Stimulated activated naive B cell treated with anti-CD40 and anti-IgM and Interleukin-4, amounts not matched to agents 10 μg/mL and 1 μg/mL and 100 μg/mL, for 72 hours (primary cell): ENCODE measurements around the gene CASP12.

Experiments used
- ATAC-seq, 2 donors: fragments of 150-1000 bp; cut with Tn5 transposase; replicated peaks; 2 replicates each; pipeline ENCODE4 v1.10.0; 2021; ENCODE audit warnings: moderate library complexity in 1 of 2
- DNase-seq: peaks from one replicate; pipeline ENCODE4 v3.0.0; 2021
- H3K27ac Mint-ChIP-seq: one replicate; pipeline ENCODE4 v1.8.0; 2022; ENCODE audit warnings: mild to moderate bottlenecking, mixed read lengths
- H3K27me3 Mint-ChIP-seq, 2 donors: one replicate each; pipeline ENCODE4 v1.8.0; 2022; ENCODE audit warnings: mixed read lengths in 2 of 2
- H3K36me3 Mint-ChIP-seq, 2 donors: one replicate each; pipeline ENCODE4 v1.8.0; 2022; ENCODE audit warnings: mixed read lengths in 2 of 2, mild to moderate bottlenecking in 1 of 2
- H3K4me1 Mint-ChIP-seq, 2 donors: one replicate each; pipeline ENCODE4 v1.8.0; 2022; ENCODE audit warnings: mixed read lengths in 2 of 2, mild to moderate bottlenecking in 1 of 2
- H3K4me3 Mint-ChIP-seq, 2 donors: one replicate each; pipeline ENCODE4 v1.8.0; 2022; ENCODE audit warnings: mild to moderate bottlenecking in 2 of 2, mixed read lengths in 2 of 2, moderate library complexity in 1 of 2
- H3K9me3 Mint-ChIP-seq, 2 donors: one replicate each; pipeline ENCODE4 v1.8.0; 2022; ENCODE audit warnings: mixed read lengths in 2 of 2, mild to moderate bottlenecking in 1 of 2

Gene CASP12

DNA sequence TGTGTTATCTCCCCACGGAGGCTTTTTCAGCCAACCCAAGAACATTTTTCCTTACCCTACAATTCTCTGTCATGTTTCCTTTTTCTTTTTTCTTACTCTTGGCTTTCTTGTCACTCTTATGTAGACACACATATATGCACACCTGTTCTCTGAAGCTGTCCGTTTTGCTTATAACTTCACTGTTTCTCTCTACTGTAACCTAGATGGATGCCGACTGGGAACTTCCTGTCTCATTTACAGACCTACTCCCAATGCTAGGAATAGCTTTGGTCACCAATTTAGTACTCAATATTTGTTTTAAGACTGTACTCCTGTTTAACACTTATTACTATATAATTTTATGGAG lies 9.9 kb upstream of the CASP12 start:
- Mint-ChIP-seq H3K9me3 (peaks cover 0 to 2% of the 10 kb centered on the region in 2 donors), H3K27me3 (no peaks in the 10 kb centered on the region), H3K36me3 (peaks cover 3 to 5% of the 10 kb centered on the region in 2 donors), H3K4me3 (no peak overlapping the region), H3K27ac (peak overlapping the region; percentile 43), H3K4me1 (peaks cover 8 to 15% of the 10 kb centered on the region in 2 donors)
- DNase-seq (no peak), ATAC-seq (peak; percentile 14 to 27)

DNA sequence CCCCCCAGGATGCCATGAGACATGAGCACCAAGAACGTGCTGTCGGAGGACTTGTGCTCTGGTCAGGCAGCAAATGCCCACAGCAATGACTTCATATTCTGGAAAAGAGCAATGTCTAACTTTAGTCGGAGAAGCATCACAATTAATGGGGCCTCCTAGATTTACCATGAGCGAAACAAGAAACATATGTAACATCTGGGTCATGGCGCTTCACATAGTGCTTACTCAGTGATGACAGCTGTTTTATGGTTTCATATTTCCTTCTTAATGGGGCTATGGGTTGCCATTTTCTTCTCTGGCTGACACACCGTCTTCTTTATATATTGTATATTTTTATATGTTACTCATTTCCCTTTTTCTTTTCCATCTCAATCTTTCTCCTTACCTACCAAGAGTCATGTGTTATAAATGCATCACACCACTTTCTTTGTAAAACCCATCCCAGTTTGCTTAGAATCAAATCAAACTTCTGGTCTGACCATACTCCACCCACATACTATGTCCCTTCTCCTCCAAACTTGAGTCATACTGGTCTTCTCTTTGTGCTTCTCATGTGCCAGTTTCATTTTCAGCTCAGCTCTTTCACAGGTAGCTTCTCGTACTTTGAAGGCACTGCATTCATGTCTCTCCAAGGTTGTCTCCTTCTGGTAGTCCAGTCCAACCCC lies 9.4 kb upstream of the CASP12 start:
- DNase-seq (no peak), ATAC-seq (peak; percentile 65 to 88)
- peaks cover 0 to 2% of the 10 kb centered on the region in 2 donors for H3K9me3 Mint-ChIP-seq
- no peaks in the 10 kb centered on the region for H3K27me3 Mint-ChIP-seq
- H3K4me1 Mint-ChIP-seq = peaks cover 8 to 13% of the 10 kb centered on the region in 2 donors
- no peak overlapping the region for H3K27ac Mint-ChIP-seq
- peaks cover 3 to 6% of the 10 kb centered on the region in 2 donors for H3K36me3 Mint-ChIP-seq
- H3K4me3 Mint-ChIP-seq = no peak overlapping the region

- Mint-ChIP-seq H3K9me3 (peaks cover 0 to 5% of the 10 kb centered on the region in 2 donors), H3K36me3 (peaks cover 6 to 7% of the 10 kb centered on the region in 2 donors), H3K4me3 (no peak overlapping the region), H3K27ac (no peak overlapping the region), H3K4me1 (peaks cover 15 to 19% of the 10 kb centered on the region in 2 donors), H3K27me3 (no peaks in the 10 kb centered on the region)
- no peak for ATAC-seq
- DNase-seq = no peak
Measured at GRCh38 chr11:104905271-104905670, 7.0 kb upstream of the CASP12 start.

DNA sequence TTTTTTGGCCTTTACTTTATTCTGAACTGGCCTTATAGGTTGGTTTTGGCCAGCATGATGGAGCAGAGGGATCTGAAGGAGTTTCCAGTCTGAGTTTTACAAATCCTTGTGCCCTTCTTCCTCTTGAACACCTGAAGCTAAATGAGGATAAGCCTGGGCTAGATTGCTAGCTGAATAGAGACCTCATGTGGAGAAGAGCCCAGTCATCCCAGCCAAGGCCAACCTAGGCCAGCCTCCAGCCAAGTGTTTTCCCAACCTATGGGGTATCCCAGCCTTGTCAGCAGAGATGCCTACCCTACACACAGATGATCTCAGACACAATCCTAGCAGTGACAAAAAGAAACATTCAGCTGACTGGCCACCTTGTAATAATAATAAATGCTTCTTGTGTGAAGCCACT lies 966 bp upstream of the CASP12 start:
- H3K36me3 Mint-ChIP-seq = peaks cover 2 to 5% of the 10 kb centered on the region in 2 donors
- H3K27ac Mint-ChIP-seq = no peak overlapping the region
- H3K4me1 Mint-ChIP-seq = peaks cover 21 to 27% of the 10 kb centered on the region in 2 donors
- H3K4me3 Mint-ChIP-seq = no peak overlapping the region
- DNase-seq (no peak), ATAC-seq (no peak)
- peaks cover 0 to 3% of the 10 kb centered on the region in 2 donors for H3K9me3 Mint-ChIP-seq
- no peaks in the 10 kb centered on the region for H3K27me3 Mint-ChIP-seq

- H3K4me3 Mint-ChIP-seq = peak overlapping the region; percentile 39 to 61
- DNase-seq (no peak), ATAC-seq (no peak)
- no peak overlapping the region for H3K27ac Mint-ChIP-seq
- H3K36me3 Mint-ChIP-seq = peaks cover 2 to 5% of the 10 kb centered on the region in 2 donors
- H3K4me1 Mint-ChIP-seq = peaks cover 21 to 27% of the 10 kb centered on the region in 2 donors
- peaks cover 0 to 3% of the 10 kb centered on the region in 2 donors for H3K9me3 Mint-ChIP-seq
- no peaks in the 10 kb centered on the region for H3K27me3 Mint-ChIP-seq
Measured at GRCh38 chr11:104898685-104899013, 389 bp upstream of the CASP12 start.

DNA sequence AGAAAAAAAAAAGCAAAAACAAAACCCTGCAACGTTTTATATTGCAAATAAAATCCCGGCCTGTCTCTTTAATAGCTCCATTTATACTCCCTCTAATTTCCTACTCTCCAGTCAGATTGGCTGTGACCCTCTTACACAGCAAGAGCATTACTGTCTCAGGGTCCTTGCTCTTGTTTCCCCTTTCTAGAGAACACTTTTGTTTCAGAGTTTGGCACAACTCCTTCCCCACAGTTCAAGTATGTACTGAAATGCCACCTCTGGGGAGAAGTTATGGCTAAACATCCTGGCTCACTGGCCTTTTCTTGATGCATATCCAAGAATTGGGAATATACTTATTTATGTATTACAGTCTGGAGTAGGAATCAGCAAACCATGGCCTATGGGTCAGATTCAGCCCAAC lies 2.6 kb downstream of the CASP12 start:
- H3K27me3 Mint-ChIP-seq = no peaks in the 10 kb centered on the region
- no peak overlapping the region for H3K27ac Mint-ChIP-seq
- H3K4me3 Mint-ChIP-seq = no peak overlapping the region
- DNase-seq (no peak), ATAC-seq (no peak)
- peaks cover 13 to 23% of the 10 kb centered on the region in 2 donors for H3K4me1 Mint-ChIP-seq
- H3K9me3 Mint-ChIP-seq = no peaks in the 10 kb centered on the region
- no peaks in the 10 kb centered on the region for H3K36me3 Mint-ChIP-seq

DNA sequence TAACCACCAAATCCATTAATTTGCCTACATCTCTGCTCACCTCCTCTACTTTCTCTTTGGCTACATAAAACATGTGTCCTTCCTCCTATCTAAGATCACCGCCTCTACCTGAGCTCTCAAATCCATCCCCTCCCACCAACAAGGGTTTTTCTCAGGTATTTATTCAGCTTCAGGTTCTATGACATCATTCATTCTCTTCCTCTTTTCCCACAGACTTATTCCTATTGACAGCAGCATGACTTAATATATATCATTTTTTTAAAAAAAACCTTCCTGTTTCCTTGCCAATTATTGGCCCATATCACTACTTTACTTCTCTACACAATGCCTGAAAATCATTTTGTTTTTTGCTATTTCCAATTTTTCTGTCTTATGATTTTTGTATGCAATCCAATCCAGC lies 4.4 kb downstream of the CASP12 start:
- Mint-ChIP-seq H3K9me3 (no peaks in the 10 kb centered on the region), H3K27me3 (no peaks in the 10 kb centered on the region), H3K4me1 (peaks cover 12 to 18% of the 10 kb centered on the region in 2 donors), H3K4me3 (no peak overlapping the region), H3K27ac (no peak overlapping the region), H3K36me3 (no peaks in the 10 kb centered on the region)
- ATAC-seq (no peak), DNase-seq (no peak)

DNA sequence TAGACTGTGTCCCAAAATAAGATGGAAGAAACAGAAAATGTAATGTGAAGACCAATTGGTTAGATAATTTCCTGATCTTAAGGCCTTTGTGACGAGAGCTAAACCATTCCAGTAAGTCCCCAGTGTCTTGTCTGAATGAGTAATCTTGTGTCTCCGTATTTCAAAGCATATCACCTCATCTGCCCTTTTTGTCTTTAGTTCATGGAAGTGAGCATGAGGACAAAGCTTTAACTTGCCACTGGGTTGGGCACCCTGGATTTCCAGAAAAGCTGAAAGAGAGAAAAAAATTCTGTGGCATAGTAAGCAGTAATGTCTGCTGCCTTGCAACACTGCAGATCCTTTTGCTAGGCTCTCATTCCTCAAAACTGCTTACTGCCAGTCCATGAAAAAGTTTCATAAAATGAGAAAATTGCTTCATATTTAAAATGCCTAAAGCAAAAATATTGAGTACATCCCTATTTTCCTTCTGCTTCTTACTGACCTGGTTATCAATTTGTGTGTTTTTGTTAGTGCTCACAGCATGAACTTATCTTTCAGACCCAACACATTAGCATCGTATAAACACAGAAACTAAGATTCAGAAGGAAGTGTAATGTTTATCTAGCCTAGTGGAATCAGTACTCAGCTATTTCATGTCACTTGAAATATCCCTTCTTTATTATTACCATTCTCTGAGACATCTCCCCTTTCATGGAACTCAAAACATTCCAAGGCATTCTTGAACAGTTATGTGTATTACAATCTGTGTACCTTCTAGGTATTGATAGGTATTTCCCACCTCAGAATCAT lies 5.3 kb downstream of the CASP12 start:
- H3K4me1 Mint-ChIP-seq = peaks cover 8 to 9% of the 10 kb centered on the region in 2 donors
- no peaks in the 10 kb centered on the region for H3K9me3 Mint-ChIP-seq
- no peaks in the 10 kb centered on the region for H3K27me3 Mint-ChIP-seq
- H3K4me3 Mint-ChIP-seq = no peak overlapping the region
- ATAC-seq (no peak), DNase-seq (no peak)
- H3K36me3 Mint-ChIP-seq = no peaks in the 10 kb centered on the region
- H3K27ac Mint-ChIP-seq = no peak overlapping the region

GRCh38 chr11:104891135-104891534 lies 7.1 kb downstream of the CASP12 start:
- ATAC-seq (no peak), DNase-seq (no peak)
- H3K27me3 Mint-ChIP-seq = no peaks in the 10 kb centered on the region

GRCh38 chr11:104883342-104883741 lies 14.9 kb downstream of the CASP12 start:
- peaks cover 4 to 5% of the 10 kb centered on the region in 2 donors for H3K9me3 Mint-ChIP-seq
- H3K27me3 Mint-ChIP-seq = no peaks in the 10 kb centered on the region
- H3K36me3 Mint-ChIP-seq = peaks cover 0 to 2% of the 10 kb centered on the region in 2 donors
- DNase-seq = no peak
- no peak for ATAC-seq
- H3K27ac Mint-ChIP-seq = no peak overlapping the region
- H3K4me1 Mint-ChIP-seq = peaks cover 21 to 39% of the 10 kb centered on the region in 2 donors
- H3K4me3 Mint-ChIP-seq = no peak overlapping the region

More at GRCh38 chr11:104891135-104891534, 7.1 kb downstream of the CASP12 start:
- H3K9me3 Mint-ChIP-seq = no peaks in the 10 kb centered on the region
- H3K4me1 Mint-ChIP-seq = peaks cover 5 to 6% of the 10 kb centered on the region in 2 donors
- H3K27ac Mint-ChIP-seq = no peak overlapping the region
- H3K36me3 Mint-ChIP-seq = no peaks in the 10 kb centered on the region
- no peak overlapping the region for H3K4me3 Mint-ChIP-seq

DNA sequence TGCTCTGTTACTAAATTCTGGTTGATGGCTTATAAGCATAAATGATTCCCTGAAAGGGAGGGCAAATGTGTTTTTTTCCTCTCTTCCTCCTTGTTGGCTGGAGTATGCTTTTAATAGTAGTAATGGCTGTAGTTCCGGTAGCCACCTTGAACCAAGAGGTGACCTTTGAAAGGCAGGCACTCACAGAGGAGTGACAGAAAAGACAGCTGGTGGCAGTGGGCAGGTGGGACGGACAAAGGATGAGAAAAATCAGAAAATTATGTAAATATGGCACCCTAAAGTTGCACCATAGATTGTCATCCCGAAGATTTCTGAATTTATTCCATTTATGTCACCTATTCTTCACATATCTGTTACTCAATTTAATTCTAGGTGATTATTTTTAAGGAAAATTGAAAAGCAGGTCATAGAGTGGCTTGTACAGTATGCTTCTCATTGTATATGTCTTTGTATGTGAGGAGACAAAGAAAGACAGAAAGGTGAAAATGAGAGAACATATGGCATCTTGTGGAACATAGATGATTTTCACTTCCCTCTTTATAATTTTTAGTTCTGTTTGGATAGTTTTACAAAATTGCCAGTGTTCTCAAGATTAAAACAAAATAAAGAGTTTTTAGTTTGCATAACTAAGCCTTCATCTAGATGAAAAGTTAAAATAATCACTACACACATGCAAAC lies 17.0 kb downstream of the CASP12 start:
- peaks cover 32 to 56% of the 10 kb centered on the region in 2 donors for H3K4me1 Mint-ChIP-seq
- peaks cover 0 to 2% of the 10 kb centered on the region in 2 donors for H3K36me3 Mint-ChIP-seq
- peak overlapping the region; percentile 52 to 59 for H3K4me3 Mint-ChIP-seq
- ATAC-seq (peak; percentile 67 to 78), DNase-seq (no peak)
- H3K9me3 Mint-ChIP-seq = peaks cover 4 to 5% of the 10 kb centered on the region in 2 donors
- H3K27me3 Mint-ChIP-seq = no peaks in the 10 kb centered on the region
- peak overlapping the region; percentile 87 for H3K27ac Mint-ChIP-seq

DNA sequence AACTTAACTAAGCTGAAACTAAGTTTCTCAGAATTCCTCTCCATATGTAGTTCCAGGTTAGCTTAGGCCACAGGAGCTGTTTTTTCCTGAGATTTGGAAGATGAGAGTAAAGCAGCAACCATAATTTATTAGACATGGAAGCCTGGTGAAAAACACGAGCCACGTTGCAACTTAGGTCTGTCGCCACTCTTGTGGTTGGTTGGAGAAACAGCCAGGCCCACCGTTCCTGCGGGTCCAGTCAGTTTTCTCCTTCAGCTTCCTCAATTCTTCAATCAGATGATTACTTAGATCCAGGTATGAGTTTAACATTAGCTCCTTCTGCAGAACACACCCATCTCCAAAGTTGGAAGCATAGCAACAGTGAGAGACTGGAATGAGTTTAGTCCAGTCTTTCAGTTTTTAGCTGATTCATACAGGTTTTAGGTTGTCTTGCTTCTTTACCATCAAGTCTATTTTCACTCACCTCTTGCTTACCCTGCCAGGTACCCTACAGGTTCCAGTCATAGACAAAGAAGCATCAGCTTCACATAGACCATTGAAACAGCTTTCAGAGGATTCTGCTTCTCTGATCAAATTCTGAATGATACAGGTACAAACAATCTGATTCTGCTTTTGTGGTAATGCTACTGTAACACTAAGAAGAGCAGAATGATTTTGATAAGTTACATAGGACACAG lies 18.6 kb downstream of the CASP12 start:
- no peak overlapping the region for H3K4me3 Mint-ChIP-seq
- ATAC-seq (no peak), DNase-seq (no peak)
- peaks cover 33 to 58% of the 10 kb centered on the region in 2 donors for H3K4me1 Mint-ChIP-seq
- no peaks in the 10 kb centered on the region for H3K27me3 Mint-ChIP-seq
- peaks cover 0 to 2% of the 10 kb centered on the region in 2 donors for H3K36me3 Mint-ChIP-seq
- no peak overlapping the region for H3K27ac Mint-ChIP-seq
- H3K9me3 Mint-ChIP-seq = peaks cover 4 to 5% of the 10 kb centered on the region in 2 donors

DNA sequence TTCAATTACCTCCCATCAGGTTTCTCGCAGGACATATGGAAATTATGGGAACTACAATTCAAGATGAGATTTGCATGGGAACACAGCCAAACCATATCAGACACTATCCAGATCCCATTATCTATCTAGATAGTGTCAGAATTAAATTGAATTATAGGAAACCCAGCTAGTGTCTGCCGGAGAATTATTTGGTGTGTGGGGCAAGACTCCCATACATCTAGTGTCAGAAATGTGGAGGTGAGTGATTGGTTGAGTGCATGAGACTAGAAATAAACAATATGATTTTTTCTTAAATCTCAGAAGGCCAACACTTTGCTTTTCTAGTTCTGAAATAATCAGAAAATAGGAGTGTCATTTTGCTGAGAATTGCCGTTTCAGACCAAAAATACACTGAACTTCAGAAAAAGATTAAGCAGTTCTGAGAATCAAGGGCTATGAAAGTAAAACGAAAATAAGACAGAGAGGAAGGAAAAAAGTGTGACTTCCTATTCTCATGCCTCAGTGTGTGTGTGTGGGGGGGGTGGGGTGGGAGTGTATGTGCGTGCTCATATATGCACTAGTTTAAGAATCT lies 21.3 kb downstream of the CASP12 start:
- ATAC-seq (peak; percentile 62 to 67), DNase-seq (no peak)
- Mint-ChIP-seq H3K9me3 (peaks cover 2 to 5% of the 10 kb centered on the region in 2 donors), H3K4me1 (peaks cover 29 to 53% of the 10 kb centered on the region in 2 donors), H3K27ac (peak overlapping the region; percentile 83), H3K4me3 (peak overlapping the region; percentile 65 to 73), H3K27me3 (no peaks in the 10 kb centered on the region), H3K36me3 (peaks cover 0 to 2% of the 10 kb centered on the region in 2 donors)

- peak; percentile 69 to 75 for ATAC-seq
Measured at GRCh38 chr11:104876324-104876723, 21.9 kb downstream of the CASP12 start.

More at GRCh38 chr11:104876324-104876723, 21.9 kb downstream of the CASP12 start:
- peaks cover 2 to 5% of the 10 kb centered on the region in 2 donors for H3K9me3 Mint-ChIP-seq
- no peak for DNase-seq
- peaks cover 28 to 51% of the 10 kb centered on the region in 2 donors for H3K4me1 Mint-ChIP-seq
- H3K27ac Mint-ChIP-seq = peak overlapping the region; percentile 83
- H3K36me3 Mint-ChIP-seq = peaks cover 0 to 2% of the 10 kb centered on the region in 2 donors
- H3K4me3 Mint-ChIP-seq = peak overlapping the region; percentile 65 to 73
- H3K27me3 Mint-ChIP-seq = no peaks in the 10 kb centered on the region
